ENCODE results near the gene CDKN2D.

DNA sequence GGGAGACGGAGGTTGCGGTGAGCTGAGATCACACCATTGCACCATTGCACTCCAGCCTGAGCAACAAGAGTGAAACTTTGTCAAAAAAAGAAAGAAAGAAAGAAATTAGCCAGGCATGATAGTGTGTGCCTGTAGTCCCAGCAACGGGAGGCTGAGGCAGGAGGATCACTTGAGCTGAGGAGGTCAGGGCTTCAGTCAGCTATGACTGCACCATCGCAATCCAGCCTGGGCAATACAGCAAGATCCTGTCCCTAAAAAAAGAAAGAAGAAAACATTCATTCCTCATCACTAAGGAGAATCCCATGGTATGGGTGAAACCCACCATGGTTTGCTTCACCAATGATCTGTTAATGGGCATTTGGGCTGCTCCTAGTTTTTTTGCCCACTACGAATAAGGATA lies 31.4 kb upstream of the CDKN2D start:
- TF ChIP-seq, protein P1, sequence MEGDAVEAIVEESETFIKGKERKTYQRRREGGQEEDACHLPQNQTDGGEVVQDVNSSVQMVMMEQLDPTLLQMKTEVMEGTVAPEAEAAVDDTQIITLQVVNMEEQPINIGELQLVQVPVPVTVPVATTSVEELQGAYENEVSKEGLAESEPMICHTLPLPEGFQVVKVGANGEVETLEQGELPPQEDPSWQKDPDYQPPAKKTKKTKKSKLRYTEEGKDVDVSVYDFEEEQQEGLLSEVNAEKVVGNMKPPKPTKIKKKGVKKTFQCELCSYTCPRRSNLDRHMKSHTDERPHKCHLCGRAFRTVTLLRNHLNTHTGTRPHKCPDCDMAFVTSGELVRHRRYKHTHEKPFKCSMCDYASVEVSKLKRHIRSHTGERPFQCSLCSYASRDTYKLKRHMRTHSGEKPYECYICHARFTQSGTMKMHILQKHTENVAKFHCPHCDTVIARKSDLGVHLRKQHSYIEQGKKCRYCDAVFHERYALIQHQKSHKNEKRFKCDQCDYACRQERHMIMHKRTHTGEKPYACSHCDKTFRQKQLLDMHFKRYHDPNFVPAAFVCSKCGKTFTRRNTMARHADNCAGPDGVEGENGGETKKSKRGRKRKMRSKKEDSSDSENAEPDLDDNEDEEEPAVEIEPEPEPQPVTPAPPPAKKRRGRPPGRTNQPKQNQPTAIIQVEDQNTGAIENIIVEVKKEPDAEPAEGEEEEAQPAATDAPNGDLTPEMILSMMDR (IDR thresholded peaks at IDR 0.05; ENCODE audit: poor library complexity), result no peak
- no peak for TF ChIP-seq EZH2 (IDR thresholded peaks at IDR 0.05; ENCODE audit: borderline replicate concordance)
- no peak for TF ChIP-seq EZH2phosphoT487 (IDR thresholded peaks at IDR 0.05; ENCODE audit: low read depth, severe bottlenecking, unreplicated experiment)

Data from hepatocyte (in vitro differentiated cells).